Endothelial cell of umbilical vein (primary cell): ENCODE results near the gene IPO9. TPM values are rescaled to one million over a fixed set of nuclear protein-coding genes. Genes with fewer than 3 reads are reported as not detected.
A peak's percentile ranks its signal among the peaks of the same experiment; 100 is the strongest.

Experiments
- BruUV-seq: library from RNA; stranded (reverse); fragments of 400-500 nt; replicated peaks from 2 replicates; lab custom pipeline; 2021; lab: Mats Ljungman, UMichigan
- CTCF ChIA-PET: fragments of 300-600, 350-600 bp; sonication (Branson Sonifier 250); formaldehyde crosslinking; loops from one replicate; lab custom pipeline; 2021; ENCODE audit warnings: antibody characterized with exemption, inconsistent platforms; lab: Charles Lee
- POLR2A ChIA-PET: fragments of 300-600, 350-600 bp; sonication (Branson Sonifier 250); formaldehyde crosslinking; loops from one replicate; lab custom pipeline; 2021; ENCODE audit warnings: antibody characterized with exemption, inconsistent platforms; lab: Charles Lee
- DNase-seq: peaks from one replicate; pipeline ENCODE4 v3.0.0-alpha.2; 2011; ENCODE audit warnings: low read depth, low spot score
- FAIRE-seq: peaks from 2 replicates; lab custom pipeline; 2011; peaks lifted over from hg19 to GRCh38; lab: Jason Lieb, UNC
- H2AFZ ChIP-seq: 2 replicates; pipeline ENCODE4 v1.6.0; 2012; ENCODE audit warnings: low read depth, low read length, control low read depth, inconsistent platforms
- H3K27ac ChIP-seq: 2 replicates; pipeline ENCODE4 v1.5.1; 2011; ENCODE audit warnings: low read depth, mild to moderate bottlenecking, control low read depth, low read length, moderate library complexity; ENCODE audit not compliant: insufficient read depth
- H3K27me3 ChIP-seq, 2 experiments: 2 replicates each; pipeline versions ENCODE4 v1.6.0 to v1.6.1; 2011; ENCODE audit warnings: low read length in 2 of 2, mixed read lengths in 1 of 2; ENCODE audit not compliant: control insufficient read depth in 2 of 2, insufficient read depth in 2 of 2
- H3K36me3 ChIP-seq, 2 experiments: 2 replicates in 1 of 2; 3 replicates in 1 of 2; pipeline ENCODE4 v1.5.1; 2011; ENCODE audit warnings: low read length in 2 of 2, mild to moderate bottlenecking in 1 of 2, moderate library complexity in 1 of 2; ENCODE audit not compliant: control insufficient read depth in 2 of 2, insufficient read depth in 2 of 2; ENCODE audit errors: extremely low read depth in 1 of 2
- H3K4me1 ChIP-seq: 3 replicates; pipeline ENCODE4 v1.5.1; 2011; ENCODE audit warnings: mild to moderate bottlenecking, low read length; ENCODE audit not compliant: control insufficient read depth, insufficient read depth; ENCODE audit errors: extremely low read depth
- H3K4me2 ChIP-seq: 2 replicates; pipeline ENCODE4 v1.6.1; 2011; ENCODE audit warnings: low read length, control low read depth, mixed read lengths; ENCODE audit not compliant: insufficient read depth
- H3K4me3 ChIP-seq, 3 experiments: fragments of 200-600 bp in 1 of 3; sonication (generic), shearing (Covaris generic) in 1 of 3; replicated peaks in 1 of 3; 2 replicates each; pipeline ENCODE4 v1.5.1; 2011 to 2016; ENCODE audit warnings: control low read depth in 3 of 3, low read length in 3 of 3, mild to moderate bottlenecking in 2 of 3, inconsistent platforms in 1 of 3, low read depth in 1 of 3, moderate library complexity in 1 of 3; ENCODE audit not compliant: insufficient read depth in 1 of 3
- H3K79me2 ChIP-seq: 2 replicates; pipeline ENCODE4 v1.6.0; 2012; ENCODE audit warnings: low read length, inconsistent platforms; ENCODE audit not compliant: control insufficient read depth, insufficient read depth
- H3K9ac ChIP-seq: replicated peaks from 2 replicates; pipeline ENCODE3; 2011; ENCODE audit warnings: low read length, control low read depth; ENCODE audit not compliant: insufficient read depth; ENCODE audit errors: extremely low read depth
- H3K9me1 ChIP-seq: replicated peaks from 3 replicates; pipeline ENCODE4 v1.6.0; 2011; ENCODE audit warnings: mild to moderate bottlenecking, low read length; ENCODE audit not compliant: control insufficient read depth, insufficient read depth; ENCODE audit errors: extremely low read depth
- H3K9me3 ChIP-seq: replicated peaks from 2 replicates; pipeline ENCODE4 v1.5.1; 2012; ENCODE audit warnings: low read length, inconsistent platforms; ENCODE audit not compliant: control insufficient read depth, insufficient read depth
- H4K20me1 ChIP-seq: replicated peaks from 2 replicates; pipeline ENCODE3; 2011; ENCODE audit warnings: mild to moderate bottlenecking, low read length; ENCODE audit not compliant: control insufficient read depth, insufficient read depth; ENCODE audit errors: extremely low read depth
- CTCF ChIP-seq, 2 donors: IDR thresholded peaks; 1 replicate in 1 of 2; 2 replicates in 1 of 2; pipeline ENCODE4 v1.5.1; 2011; ENCODE audit warnings: low read length in 2 of 2, mild to moderate bottlenecking in 2 of 2, moderate library complexity in 2 of 2, control low read depth in 1 of 2, inconsistent platforms in 1 of 2, low read depth in 1 of 2; ENCODE audit not compliant: insufficient read depth in 1 of 2; ENCODE audit errors: extremely low read depth in 1 of 2
- EZH2 ChIP-seq: IDR thresholded peaks from 2 replicates; pipeline ENCODE4 v1.6.1; 2012; ENCODE audit warnings: borderline replicate concordance, low read depth, mild to moderate bottlenecking, moderate library complexity, low read length, inconsistent platforms; ENCODE audit not compliant: severe bottlenecking
- FOS ChIP-seq: IDR thresholded peaks from 2 replicates; pipeline ENCODE4 v1.6.1; 2011; ENCODE audit warnings: mild to moderate bottlenecking, low read length, moderate library complexity, borderline replicate concordance; ENCODE audit not compliant: insufficient read depth
- GATA2 ChIP-seq: IDR thresholded peaks from 2 replicates; pipeline ENCODE4 v1.7.0; 2011; ENCODE audit warnings: low read depth, mild to moderate bottlenecking, moderate library complexity, mixed read lengths, low read length; ENCODE audit not compliant: insufficient read length, insufficient read depth
- JUN ChIP-seq: IDR thresholded peaks from 2 replicates; pipeline ENCODE4 v1.6.1; 2011; ENCODE audit warnings: borderline replicate concordance, low read depth; ENCODE audit not compliant: insufficient read length, insufficient read depth
- MAX ChIP-seq: IDR thresholded peaks from 2 replicates; pipeline ENCODE4 v1.6.1; 2011; ENCODE audit not compliant: insufficient read depth, insufficient read length
- MYC ChIP-seq: IDR thresholded peaks from one replicate; pipeline ENCODE4 v1.6.1; 2011; ENCODE audit warnings: mild to moderate bottlenecking, low read depth, low read length
- POLR2A ChIP-seq: IDR thresholded peaks from 2 replicates; pipeline ENCODE4 v1.6.1; 2012; ENCODE audit warnings: low read depth, mild to moderate bottlenecking, control low read depth, low read length
- POLR2AphosphoS5 ChIP-seq: IDR thresholded peaks from 2 replicates; pipeline ENCODE4 v1.6.1; 2012; ENCODE audit warnings: low read depth, mild to moderate bottlenecking, control low read depth, low read length, moderate library complexity; ENCODE audit not compliant: insufficient read depth
- dilution Hi-C: fragments of 300-500 bp; cut with MboI; formaldehyde crosslinking; loops from one replicate; pipeline ENCODE4 v1.15.0; 2019; ENCODE audit warnings: low sequenced_read_pairs; ENCODE audit not compliant: extremely low pct_ligation_motif_present
- intact Hi-C: fragments of 100-400 bp; cut with micrococcal nuclease; formaldehyde crosslinking; loops from one replicate; pipeline ENCODE4 v1.10.0; 2022
- polyA plus RNA-seq, 4 experiments: library from polyadenylated mRNA; depleted of rRNA in 3 of 4; stranded (reverse) in 3 of 4; unstranded in 1 of 4; fragments of >200 nt; gene quantifications; 2 replicates each; pipeline versions ENCODE4 v1.2.1 to v1.2.3, GENCODE V29; 2011 to 2012; ENCODE audit warnings: missing spikeins in 1 of 4
- total RNA-seq: library from RNA; stranded (reverse); gene quantifications from 2 replicates; pipeline ENCODE4 v1.2.3, GENCODE V29; 2021

Gene IPO9
- total and polyA plus RNA-seq, 2 donors (not counting 3 experiments of a cell fraction or from before 2014, with no cell fraction given) = 53.4 to 104 TPM

GRCh38 chr1:201916649-201917249, 87.8 kb downstream of the IPO9 start:
- Histone ChIP-seq H3K4me1 (peaks cover 19% of the 10 kb centered on the region), H3K9me1 (no peaks in the 10 kb centered on the region), H4K20me1 (no peaks in the 10 kb centered on the region), H3K9me3 (no peaks in the 10 kb centered on the region), H3K27me3 (no peaks in the 10 kb centered on the region), H2AFZ (peak overlapping the region; percentile 29), H3K9ac (no peak overlapping the region), H3K4me3 (no peak overlapping the region), H3K27ac (peak overlapping the region; percentile 35), H3K79me2 (no peaks in the 10 kb centered on the region), H3K4me2 (peak overlapping the region; percentile 20), H3K36me3 (no peaks in the 10 kb centered on the region)
- ChIA-PET CTCF (interaction anchor here (1.0 to 2.2 kb wide), 6 partner anchors 19 to 55 kb away, joined by 3 to 9 read pairs (median 3); partner anchors contain the start of gene LMOD1), POLR2A (interaction anchor here (1.2 to 2.5 kb wide), 3 partner anchors 12 to 39 kb away, joined by 3 to 8 read pairs (median 4); partner anchors contain the start of genes LMOD1 and TIMM17A)
- no TSS peak for BruUV-seq
- FAIRE-seq (peak; percentile 96), DNase-seq (peak; percentile 97)
- intact Hi-C loops (loop anchor here (1.0 to 2.0 kb wide), 3 partner anchors 12 to 39 kb away; partner anchors contain the start of gene TIMM17A), dilution Hi-C loops (no loop called here)
- TF ChIP-seq POLR2AphosphoS5 (peak; percentile 92), JUN (peak; percentile 34), GATA2 (peak; percentile 97), EZH2 (no peak), POLR2A (peak; percentile 50), CTCF (IDR thresholded peaks at IDR 0.05; ENCODE audit: extremely low read depth in 1 of 2, insufficient read depth in 1 of 2, low read depth in 1 of 2, low read length in 2 of 2) (no peak), MAX (no peak), MYC (no peak), FOS (peak; percentile 76)
